SK-N-SH (cell line): ENCODE data around the gene HUWE1. TPM values are rescaled to one million over a fixed set of nuclear protein-coding genes. Genes with fewer than 3 reads are reported as not detected.

ENCODE experiments used
- CTCF ChIA-PET: fragments of 300-600, 350-600 bp; formaldehyde crosslinking; extraction: SDS; loops from one replicate; lab custom pipeline; 2021; lab: Yijun Ruan, JAX
- POLR2A ChIA-PET: fragments of 350-600 bp; sonication (Branson Sonifier 250); formaldehyde crosslinking; extraction: SDS; loops from one replicate; lab custom pipeline; 2020; ENCODE audit warnings: antibody characterized with exemption, inconsistent platforms; lab: Yijun Ruan, JAX
- DNase-seq: peaks from one replicate; pipeline ENCODE4 v3.0.0; 2012
- H2AFZ ChIP-seq: fragments of 200-600 bp; sonication (generic); 2 replicates; pipeline ENCODE4 v1.8.1; 2016; ENCODE audit warnings: antibody characterized with exemption, mild to moderate bottlenecking, low read depth
- H3F3A ChIP-seq: fragments of 200-600 bp; sonication (generic); replicated peaks from 2 replicates; pipeline ENCODE3; 2016; ENCODE audit warnings: antibody characterized with exemption, mild to moderate bottlenecking; ENCODE audit not compliant: insufficient read depth
- H3K27ac ChIP-seq, 2 experiments: fragments of 200-500 bp in 1 of 2; fragments of 200-600 bp in 1 of 2; sonication (Bioruptor generic) in 1 of 2; sonication (generic), shearing (Covaris generic) in 1 of 2; 2 replicates each; pipeline versions ENCODE4 v1.5.1 to v1.6.1; 2014 to 2016; ENCODE audit warnings: low read depth in 2 of 2, inconsistent platforms in 1 of 2, low read length in 1 of 2, mild to moderate bottlenecking in 1 of 2, mixed read lengths in 1 of 2
- H3K27me3 ChIP-seq: fragments of 200-600 bp; sonication (generic), shearing (Covaris generic); 2 replicates; pipeline ENCODE4 v1.6.1; 2016; ENCODE audit warnings: mixed run types; ENCODE audit not compliant: insufficient read depth
- H3K36me3 ChIP-seq, 2 experiments: fragments of 200-500 bp in 1 of 2; fragments of 200-600 bp in 1 of 2; sonication (Bioruptor generic) in 1 of 2; sonication (generic) in 1 of 2; replicated peaks in 1 of 2; 2 replicates each; pipeline versions ENCODE3 to v1.5.1; 2014 to 2016; ENCODE audit warnings: low read length in 1 of 2, mild to moderate bottlenecking in 1 of 2; ENCODE audit not compliant: insufficient read depth in 2 of 2, control insufficient read depth in 1 of 2
- H3K4me1 ChIP-seq, 2 experiments: fragments of 200-500 bp in 1 of 2; fragments of 200-600 bp in 1 of 2; sonication (Bioruptor generic) in 1 of 2; sonication (generic), shearing (Covaris generic) in 1 of 2; 2 replicates each; pipeline versions ENCODE4 v1.5.1 to v1.6.1; 2014 to 2016; ENCODE audit warnings: low read depth in 1 of 2, low read length in 1 of 2, mixed run types in 1 of 2; ENCODE audit not compliant: insufficient read depth in 2 of 2, control insufficient read depth in 1 of 2
- H3K4me2 ChIP-seq: fragments of 200-600 bp; sonication (generic), shearing (Covaris generic); 2 replicates; pipeline ENCODE4 v1.6.1; 2017; ENCODE audit warnings: mixed run types
- H3K4me3 ChIP-seq, 2 experiments: fragments of 200-500 bp in 1 of 2; fragments of 200-600 bp in 1 of 2; sonication (Bioruptor generic) in 1 of 2; sonication (generic), shearing (Covaris generic) in 1 of 2; 2 replicates each; pipeline versions ENCODE4 v1.5.1 to v1.8.1; 2014 to 2016; ENCODE audit warnings: low read depth in 2 of 2, inconsistent platforms in 1 of 2, low read length in 1 of 2, mild to moderate bottlenecking in 1 of 2, mixed read lengths in 1 of 2, moderate library complexity in 1 of 2
- H3K79me2 ChIP-seq: fragments of 200-600 bp; sonication (generic); 2 replicates; pipeline ENCODE4 v1.8.1; 2017; ENCODE audit warnings: mild to moderate bottlenecking; ENCODE audit not compliant: insufficient read depth
- H3K9ac ChIP-seq: fragments of 200-600 bp; sonication (generic); 2 replicates; pipeline ENCODE4 v1.6.1; 2017; ENCODE audit warnings: mixed run types
- H3K9me2 ChIP-seq: fragments of 200-600 bp; sonication (generic); 2 replicates; pipeline ENCODE4 v1.6.1; 2017; ENCODE audit warnings: mixed run types
- H3K9me3 ChIP-seq: fragments of 200-600 bp; sonication (generic); 2 replicates; pipeline ENCODE4 v1.6.1; 2017; ENCODE audit warnings: mixed run types, mild to moderate bottlenecking, moderate library complexity
- H4K20me1 ChIP-seq: fragments of 200-600 bp; sonication (generic); 2 replicates; pipeline ENCODE4 v1.6.1; 2017; ENCODE audit warnings: mild to moderate bottlenecking, mixed run types; ENCODE audit not compliant: insufficient read depth
- ELF1 ChIP-seq: IDR thresholded peaks from 2 replicates; pipeline ENCODE4 v1.4.0; 2012
- EP300 ChIP-seq, 2 experiments: IDR thresholded peaks; 2 replicates each; pipeline versions ENCODE4 v1.4.0 to v1.6.1; 2012; ENCODE audit warnings: borderline replicate concordance in 1 of 2, low read depth in 1 of 2, low read length in 1 of 2
- FOSL2 ChIP-seq: IDR thresholded peaks from 2 replicates; pipeline ENCODE4 v1.4.0; 2012; ENCODE audit warnings: low read depth, mild to moderate bottlenecking, moderate library complexity, borderline replicate concordance
- FOXJ3 ChIP-seq: sonication (generic); formaldehyde crosslinking; IDR thresholded peaks from 2 replicates; pipeline ENCODE4 v1.5.1; 2020; ENCODE audit warnings: mild to moderate bottlenecking, missing genetic modification reagents
- GATA2 ChIP-seq: sonication (generic); formaldehyde crosslinking; IDR thresholded peaks from 2 replicates; pipeline ENCODE4 v1.5.0; 2020; ENCODE audit warnings: mild to moderate bottlenecking, missing genetic modification reagents
- JUND ChIP-seq: IDR thresholded peaks from 2 replicates; pipeline ENCODE4 v1.4.0; 2012
- MEF2A ChIP-seq: IDR thresholded peaks from 2 replicates; pipeline ENCODE4 v1.4.0; 2012; ENCODE audit warnings: low read depth, borderline replicate concordance
- MXI1 ChIP-seq: IDR thresholded peaks from 2 replicates; pipeline ENCODE4 v1.6.1; 2012; ENCODE audit warnings: mild to moderate bottlenecking, low read depth, low read length, improper control_type of control experiment
- NFIC ChIP-seq: IDR thresholded peaks from 2 replicates; pipeline ENCODE4 v1.4.0; 2012; ENCODE audit warnings: borderline replicate concordance
- NRF1 ChIP-seq: IDR thresholded peaks from 2 replicates; pipeline ENCODE4 v1.6.1; 2012; ENCODE audit warnings: low read depth, mild to moderate bottlenecking, low read length
- RCOR1 ChIP-seq: fragments of 150-350 bp; IDR thresholded peaks from 2 replicates; pipeline ENCODE4 v1.6.1; 2017; ENCODE audit warnings: antibody characterized with exemption, low read length
- RFX5 ChIP-seq: IDR thresholded peaks from 2 replicates; pipeline ENCODE4 v1.6.1; 2012; ENCODE audit warnings: mild to moderate bottlenecking, improper control_type of control experiment, low read length
- SMC3 ChIP-seq: IDR thresholded peaks from 2 replicates; pipeline ENCODE4 v1.6.1; 2012; ENCODE audit warnings: low read depth, low read length, improper control_type of control experiment
- TCF12 ChIP-seq: IDR thresholded peaks from 2 replicates; pipeline ENCODE4 v1.4.0; 2012
- TEAD4 ChIP-seq: IDR thresholded peaks from 2 replicates; pipeline ENCODE4 v1.4.0; 2012; ENCODE audit warnings: mild to moderate bottlenecking, borderline replicate concordance; ENCODE audit not compliant: insufficient read depth
- USF2 ChIP-seq: fragments of 150-350 bp; IDR thresholded peaks from 2 replicates; pipeline ENCODE4 v1.6.1; 2017; ENCODE audit warnings: antibody characterized with exemption, low read length, low read depth, borderline replicate concordance
- ZBTB33 ChIP-seq: IDR thresholded peaks from 2 replicates; pipeline ENCODE4 v1.4.0; 2012; ENCODE audit warnings: low read depth, borderline replicate concordance
- WGBS: methylation state at CpG from one replicate; pipeline ENCODE4 v1.1.6; 2017; ENCODE audit warnings: low lambda C conversion rate; 5-methylcytosine and 5-hydroxymethylcytosine counted together
- polyA plus RNA-seq, 3 experiments: library from polyadenylated mRNA; depleted of rRNA; stranded (reverse); fragments of >200 nt; gene quantifications; 2 replicates each; pipeline ENCODE4 v1.2.3, GENCODE V29; 2012
- TF ChIP-seq, protein P1 (sequence below): IDR thresholded peaks from 2 replicates; pipeline ENCODE4 v1.6.1; 2012; ENCODE audit warnings: mild to moderate bottlenecking, low read depth, low read length, moderate library complexity
- TF ChIP-seq, protein P2 (sequence below): fragments of 150-350 bp; IDR thresholded peaks from 2 replicates; pipeline ENCODE4 v1.6.1; 2016; ENCODE audit warnings: mild to moderate bottlenecking, low read depth, low read length

HUWE1 gene
- polyA plus RNA-seq, 1 of the 3 experiments (the other 2 are of a cell fraction): 43.4 TPM

DNA sequence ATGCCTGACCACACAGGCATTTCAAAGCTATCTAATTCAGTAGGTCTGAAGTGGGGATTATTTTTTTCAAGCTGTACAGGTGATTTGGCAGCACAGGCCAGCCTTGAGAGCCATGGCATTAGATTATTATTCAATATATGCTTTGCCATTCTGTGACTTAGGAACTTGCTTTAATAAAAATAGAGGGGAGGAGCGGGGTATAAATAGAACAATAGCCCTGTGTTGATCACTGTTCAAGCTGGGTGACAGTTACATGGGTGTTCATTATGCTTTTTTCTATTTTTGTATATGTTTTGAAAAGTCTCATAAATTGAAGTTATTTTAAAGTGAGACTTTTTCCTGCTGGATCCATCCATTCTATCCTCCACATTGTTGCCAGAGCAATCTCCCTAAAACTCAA is 20.3 kb downstream of the HUWE1 start:
- no peak for DNase-seq
- Histone ChIP-seq H3K9me3 (no peaks in the 10 kb centered on the region), H3K4me1 (no peaks in the 10 kb centered on the region), H3K9me2 (no peaks in the 10 kb centered on the region), H3K9ac (no peak overlapping the region), H3F3A (no peaks in the 10 kb centered on the region), H4K20me1 (peaks cover 57% of the 10 kb centered on the region), H2AFZ (no peak overlapping the region), H3K79me2 (peaks cover 99% of the 10 kb centered on the region), H3K27ac (no peak overlapping the region), H3K4me3 (no peak overlapping the region), H3K27me3 (no peaks in the 10 kb centered on the region), H3K4me2 (no peak overlapping the region), H3K36me3 (peaks cover 21 to 24% of the 10 kb centered on the region in 2 experiments)
- TF ChIP-seq JUND (no peak), ZBTB33 (no peak), MEF2A (no peak)
- POLR2A ChIA-PET: no interaction called here
- WGBS: 62% methylated on average over 1 of the region's 1 CpG
- CTCF ChIA-PET: no interaction called here

DNA sequence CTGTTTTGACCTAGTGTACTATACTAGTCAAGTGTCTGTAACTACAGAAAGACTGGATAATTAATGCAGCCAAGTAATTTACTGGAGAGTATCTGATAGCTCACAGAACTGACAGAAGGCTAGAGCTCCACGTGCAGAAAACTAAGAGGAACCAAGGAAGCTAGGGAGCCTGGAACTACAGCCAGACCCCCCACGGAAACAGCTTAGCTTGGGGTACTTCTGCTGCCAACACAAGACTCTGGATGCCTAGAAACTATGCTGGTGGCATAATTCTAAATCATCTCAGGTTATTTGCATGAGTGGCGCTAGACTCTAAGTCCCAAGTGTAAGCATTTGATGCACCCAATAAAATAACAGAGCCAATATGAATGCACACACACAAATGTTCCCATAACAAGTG is 26.5 kb downstream of the HUWE1 start:
- CTCF ChIA-PET: no interaction called here
- POLR2A ChIA-PET: no interaction called here
- Histone ChIP-seq H3K36me3 (peaks cover 0 to 3% of the 10 kb centered on the region in 2 experiments), H3K9ac (no peak overlapping the region), H3K79me2 (peaks cover 100% of the 10 kb centered on the region), H3K27ac (no peak overlapping the region), H4K20me1 (peaks cover 70% of the 10 kb centered on the region), H3K9me3 (no peaks in the 10 kb centered on the region), H3K4me3 (no peak overlapping the region), H2AFZ (no peak overlapping the region), H3K9me2 (no peaks in the 10 kb centered on the region), H3F3A (no peaks in the 10 kb centered on the region), H3K4me1 (no peaks in the 10 kb centered on the region), H3K4me2 (no peak overlapping the region), H3K27me3 (no peaks in the 10 kb centered on the region; the same call in 1 of the 2 replicates)
- no peak for DNase-seq
- WGBS: 64% methylated on average over 3 of the region's 3 CpGs
- no peak for TF ChIP-seq TCF12
- no peak for TF ChIP-seq RFX5
- no peak for TF ChIP-seq ZBTB33
- TF ChIP-seq NFIC: no peak
- TF ChIP-seq EP300 (IDR thresholded peaks at IDR 0.05; ENCODE audit: borderline replicate concordance in 1 of 2, low read depth in 1 of 2, low read length in 1 of 2): no peak
- no peak for TF ChIP-seq RCOR1
- no peak for TF ChIP-seq MEF2A
- no peak for TF ChIP-seq ELF1
- TF ChIP-seq NRF1: no peak
- TF ChIP-seq USF2: no peak
- TF ChIP-seq SMC3: no peak
- TF ChIP-seq GATA2 (CRISPR knock-in tag): no peak
- no peak for TF ChIP-seq FOXJ3 (CRISPR knock-in tag)
- no peak for TF ChIP-seq FOSL2
- TF ChIP-seq MXI1: no peak
- TF ChIP-seq, protein P1, sequence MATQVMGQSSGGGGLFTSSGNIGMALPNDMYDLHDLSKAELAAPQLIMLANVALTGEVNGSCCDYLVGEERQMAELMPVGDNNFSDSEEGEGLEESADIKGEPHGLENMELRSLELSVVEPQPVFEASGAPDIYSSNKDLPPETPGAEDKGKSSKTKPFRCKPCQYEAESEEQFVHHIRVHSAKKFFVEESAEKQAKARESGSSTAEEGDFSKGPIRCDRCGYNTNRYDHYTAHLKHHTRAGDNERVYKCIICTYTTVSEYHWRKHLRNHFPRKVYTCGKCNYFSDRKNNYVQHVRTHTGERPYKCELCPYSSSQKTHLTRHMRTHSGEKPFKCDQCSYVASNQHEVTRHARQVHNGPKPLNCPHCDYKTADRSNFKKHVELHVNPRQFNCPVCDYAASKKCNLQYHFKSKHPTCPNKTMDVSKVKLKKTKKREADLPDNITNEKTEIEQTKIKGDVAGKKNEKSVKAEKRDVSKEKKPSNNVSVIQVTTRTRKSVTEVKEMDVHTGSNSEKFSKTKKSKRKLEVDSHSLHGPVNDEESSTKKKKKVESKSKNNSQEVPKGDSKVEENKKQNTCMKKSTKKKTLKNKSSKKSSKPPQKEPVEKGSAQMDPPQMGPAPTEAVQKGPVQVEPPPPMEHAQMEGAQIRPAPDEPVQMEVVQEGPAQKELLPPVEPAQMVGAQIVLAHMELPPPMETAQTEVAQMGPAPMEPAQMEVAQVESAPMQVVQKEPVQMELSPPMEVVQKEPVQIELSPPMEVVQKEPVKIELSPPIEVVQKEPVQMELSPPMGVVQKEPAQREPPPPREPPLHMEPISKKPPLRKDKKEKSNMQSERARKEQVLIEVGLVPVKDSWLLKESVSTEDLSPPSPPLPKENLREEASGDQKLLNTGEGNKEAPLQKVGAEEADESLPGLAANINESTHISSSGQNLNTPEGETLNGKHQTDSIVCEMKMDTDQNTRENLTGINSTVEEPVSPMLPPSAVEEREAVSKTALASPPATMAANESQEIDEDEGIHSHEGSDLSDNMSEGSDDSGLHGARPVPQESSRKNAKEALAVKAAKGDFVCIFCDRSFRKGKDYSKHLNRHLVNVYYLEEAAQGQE: no peak
- no peak for TF ChIP-seq JUND
- TF ChIP-seq TEAD4: no peak
- TF ChIP-seq, protein P2, sequence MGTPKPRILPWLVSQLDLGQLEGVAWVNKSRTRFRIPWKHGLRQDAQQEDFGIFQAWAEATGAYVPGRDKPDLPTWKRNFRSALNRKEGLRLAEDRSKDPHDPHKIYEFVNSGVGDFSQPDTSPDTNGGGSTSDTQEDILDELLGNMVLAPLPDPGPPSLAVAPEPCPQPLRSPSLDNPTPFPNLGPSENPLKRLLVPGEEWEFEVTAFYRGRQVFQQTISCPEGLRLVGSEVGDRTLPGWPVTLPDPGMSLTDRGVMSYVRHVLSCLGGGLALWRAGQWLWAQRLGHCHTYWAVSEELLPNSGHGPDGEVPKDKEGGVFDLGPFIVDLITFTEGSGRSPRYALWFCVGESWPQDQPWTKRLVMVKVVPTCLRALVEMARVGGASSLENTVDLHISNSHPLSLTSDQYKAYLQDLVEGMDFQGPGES: no peak
